ENCODE measurements around the gene BACE2.
"Not testable (repeated sequence)": the region's sequence is repeated elsewhere in the genome, so short reads cannot be mapped to it uniquely, and the experiment has no call there.

BACE2 gene

DNA sequence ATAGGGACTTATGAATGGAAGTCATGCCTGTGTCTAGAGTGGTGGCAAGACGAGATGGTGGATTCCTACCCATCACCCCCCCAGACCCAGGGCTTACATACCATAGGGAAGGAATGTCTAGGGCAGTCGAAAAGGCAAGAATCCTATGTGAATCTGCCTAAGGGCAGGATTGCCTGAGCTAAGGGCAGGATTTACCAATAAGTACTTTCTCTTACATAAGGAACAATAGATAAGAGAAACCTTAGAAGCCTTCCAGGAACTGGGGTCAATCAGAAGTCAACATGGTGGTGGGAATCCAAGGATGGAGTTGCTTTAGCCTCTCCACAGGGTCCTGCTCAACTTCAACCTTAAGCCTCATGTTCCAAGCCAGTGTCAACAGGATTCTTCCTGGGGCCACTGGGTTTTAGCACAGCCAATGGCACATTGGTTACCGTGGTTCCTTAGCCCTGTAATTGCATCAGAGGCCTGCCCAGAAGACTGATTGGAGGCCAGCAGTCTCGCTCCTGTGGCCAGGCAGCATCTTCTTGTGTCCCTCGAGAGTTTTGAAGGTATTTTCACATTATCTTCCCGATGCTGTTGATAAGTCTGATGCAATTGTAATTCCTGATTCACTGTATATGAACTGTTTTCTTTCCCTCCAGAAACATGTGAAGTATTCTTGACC, 20.7 kb downstream of the BACE2 start:
- TF ChIP-seq, protein P1, sequence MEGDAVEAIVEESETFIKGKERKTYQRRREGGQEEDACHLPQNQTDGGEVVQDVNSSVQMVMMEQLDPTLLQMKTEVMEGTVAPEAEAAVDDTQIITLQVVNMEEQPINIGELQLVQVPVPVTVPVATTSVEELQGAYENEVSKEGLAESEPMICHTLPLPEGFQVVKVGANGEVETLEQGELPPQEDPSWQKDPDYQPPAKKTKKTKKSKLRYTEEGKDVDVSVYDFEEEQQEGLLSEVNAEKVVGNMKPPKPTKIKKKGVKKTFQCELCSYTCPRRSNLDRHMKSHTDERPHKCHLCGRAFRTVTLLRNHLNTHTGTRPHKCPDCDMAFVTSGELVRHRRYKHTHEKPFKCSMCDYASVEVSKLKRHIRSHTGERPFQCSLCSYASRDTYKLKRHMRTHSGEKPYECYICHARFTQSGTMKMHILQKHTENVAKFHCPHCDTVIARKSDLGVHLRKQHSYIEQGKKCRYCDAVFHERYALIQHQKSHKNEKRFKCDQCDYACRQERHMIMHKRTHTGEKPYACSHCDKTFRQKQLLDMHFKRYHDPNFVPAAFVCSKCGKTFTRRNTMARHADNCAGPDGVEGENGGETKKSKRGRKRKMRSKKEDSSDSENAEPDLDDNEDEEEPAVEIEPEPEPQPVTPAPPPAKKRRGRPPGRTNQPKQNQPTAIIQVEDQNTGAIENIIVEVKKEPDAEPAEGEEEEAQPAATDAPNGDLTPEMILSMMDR (IDR thresholded peaks at IDR 0.05; ENCODE audit: insufficient read depth, low read length, missing control alignments), result no peak
- no peak overlapping the region for H3K4me3 ChIP-seq (ENCODE audit: low read depth, low read length)
- ChIA-PET CTCF (interaction anchor here (1.3 kb wide), 1 partner anchor 12 kb away, joined by 3 read pairs; no protein-coding TSS in a partner anchor), POLR2A (no interaction called here)
- peak; percentile 24 for DNase-seq (ENCODE audit: low read depth, low spot score)

DNA sequence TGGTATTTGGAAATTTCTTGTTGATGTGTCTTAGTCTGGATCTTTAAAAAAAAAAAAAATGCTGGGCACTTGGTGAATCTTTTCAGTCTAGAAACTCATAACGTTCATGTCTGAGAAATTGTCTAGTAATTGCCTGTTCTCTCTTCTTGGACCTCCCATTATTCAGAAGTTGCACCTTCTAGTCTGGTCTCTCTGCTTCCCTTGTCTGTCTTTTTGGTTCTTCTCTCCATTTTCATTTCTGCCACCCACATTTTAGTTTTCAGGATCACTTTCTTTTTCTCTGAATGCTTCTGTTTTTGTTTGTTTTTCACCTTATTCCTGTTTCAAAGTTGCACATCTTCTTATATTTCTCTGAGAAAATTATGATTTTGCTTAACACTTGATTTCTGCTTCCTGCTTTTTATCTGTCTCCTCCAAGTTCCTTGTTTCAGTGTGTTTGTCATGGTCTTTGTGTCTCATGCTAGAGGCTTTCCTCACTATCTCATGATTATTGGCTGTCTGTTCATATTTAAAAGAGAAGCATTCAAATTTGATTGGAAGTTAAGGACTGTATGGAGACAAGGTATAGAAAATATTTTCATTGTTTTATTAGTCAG, 21.3 kb downstream of the BACE2 start:
- POLR2A ChIA-PET, result no interaction called here
- CTCF ChIA-PET, result no interaction called here
- no peak for DNase-seq (ENCODE audit: low read depth, low spot score)
- TF ChIP-seq, protein P1 (IDR thresholded peaks at IDR 0.05; ENCODE audit: insufficient read depth, low read length, missing control alignments), result no peak
- no peak overlapping the region for H3K4me3 ChIP-seq (ENCODE audit: low read depth, low read length)

DNA sequence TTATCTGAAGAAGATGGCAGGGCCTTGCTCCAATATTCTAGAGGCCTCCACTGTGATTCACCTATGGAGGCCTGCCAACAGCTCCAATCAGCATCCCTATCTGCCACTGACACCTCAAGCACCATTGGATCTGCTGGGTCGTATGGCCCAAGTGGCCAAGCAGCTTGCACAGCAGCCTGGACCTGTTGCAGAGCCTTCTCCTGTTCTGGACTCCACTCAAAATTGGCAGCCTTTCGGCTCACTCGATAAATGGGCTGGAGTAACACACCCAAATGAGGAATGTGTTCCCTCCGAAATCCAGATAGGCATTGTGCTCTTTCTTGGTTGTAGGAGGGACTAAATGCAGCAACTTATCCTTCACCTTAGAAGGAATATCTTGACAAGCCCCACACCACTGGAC, 24.6 kb downstream of the BACE2 start:
- DNase-seq (ENCODE audit: low read depth, low spot score); POLR2A ChIA-PET; CTCF ChIA-PET; H3K4me3 ChIP-seq (ENCODE audit: low read depth, low read length): not testable (repeated sequence)

DNA sequence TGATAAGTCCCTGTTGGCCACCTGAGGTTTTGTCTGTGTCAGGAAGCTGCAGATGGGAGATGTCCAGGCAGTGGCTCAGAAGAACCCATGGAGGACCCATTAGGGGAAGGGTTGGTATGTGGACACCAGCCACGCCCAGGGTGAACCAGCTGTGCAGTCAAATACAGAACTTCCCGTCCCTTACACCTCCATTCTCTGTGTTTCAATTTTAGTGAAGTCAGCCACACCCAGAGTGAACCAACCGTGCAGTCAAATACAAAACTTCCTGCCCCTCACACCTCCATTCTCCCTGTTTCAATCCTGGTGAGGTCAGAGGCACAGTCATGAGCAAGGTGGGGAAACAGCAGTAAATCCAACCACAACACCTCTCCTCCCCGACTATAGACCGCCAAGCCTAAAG, 27.4 kb downstream of the BACE2 start:
- CTCF ChIA-PET, result interaction anchor here (1.5 kb wide), 1 partner anchor 26 kb away, joined by 4 read pairs; no protein-coding TSS in a partner anchor

DNA sequence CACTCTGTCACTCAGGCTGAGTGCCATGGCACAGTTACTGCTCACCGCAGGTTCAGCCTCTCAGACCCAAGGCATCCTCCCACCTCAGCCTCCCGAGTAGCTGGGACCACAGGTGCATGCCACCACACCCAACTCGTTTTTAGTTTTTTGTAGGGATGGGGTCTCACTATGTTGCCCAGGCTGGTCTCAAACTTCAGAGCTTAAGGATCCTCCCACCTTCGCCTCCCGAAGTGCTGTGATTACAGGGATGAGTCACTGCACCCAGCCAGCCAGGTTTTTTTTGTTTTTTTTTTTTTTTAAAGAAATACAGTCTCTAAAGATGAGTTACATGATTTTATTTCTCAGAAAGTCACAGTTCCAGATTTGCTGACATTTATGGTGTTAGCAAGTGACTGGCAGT, 29.0 kb downstream of the BACE2 start:
- TF ChIP-seq, protein P1 (IDR thresholded peaks at IDR 0.05; ENCODE audit: insufficient read depth, low read length, missing control alignments), result no peak
- ChIA-PET POLR2A (no interaction called here), CTCF (interaction anchor here (1.0 kb wide), 1 partner anchor 63 kb away, joined by 3 read pairs; no protein-coding TSS in a partner anchor)
- H3K4me3 ChIP-seq (ENCODE audit: low read depth, low read length), result no peak overlapping the region
- DNase-seq (ENCODE audit: low read depth, low spot score), result no peak

More for the DNA sequence above, 27.4 kb downstream of the BACE2 start:
- no peak for DNase-seq (ENCODE audit: low read depth, low spot score)
- H3K4me3 ChIP-seq (ENCODE audit: low read depth, low read length), result no peak overlapping the region
- TF ChIP-seq, protein P1 (IDR thresholded peaks at IDR 0.05; ENCODE audit: insufficient read depth, low read length, missing control alignments), result no peak
- POLR2A ChIA-PET, result no interaction called here

DNA sequence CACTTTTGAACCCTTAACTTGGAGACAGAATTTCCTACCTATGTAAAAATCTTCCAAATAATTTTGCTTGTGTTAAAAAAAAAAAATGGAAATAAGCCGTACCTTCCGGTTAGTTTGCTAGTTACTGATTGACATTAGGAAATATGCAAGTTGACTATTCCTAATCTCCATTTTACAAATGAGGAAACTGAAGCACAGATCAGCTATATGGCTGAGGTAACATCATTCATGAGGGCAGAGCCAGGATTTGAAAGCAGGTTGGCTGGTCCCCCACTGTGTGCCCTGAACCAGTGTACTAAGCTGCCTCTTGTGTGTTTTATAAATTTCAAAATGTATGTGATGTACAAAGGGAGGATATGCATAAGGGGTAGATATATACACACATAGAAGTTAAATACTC, 29.6 kb downstream of the BACE2 start:
- no peak overlapping the region for H3K4me3 ChIP-seq (ENCODE audit: low read depth, low read length)
- ChIA-PET CTCF (interaction anchor here (1.0 kb wide), 1 partner anchor 63 kb away, joined by 3 read pairs; no protein-coding TSS in a partner anchor), POLR2A (no interaction called here)
- no peak for DNase-seq (ENCODE audit: low read depth, low spot score)
- TF ChIP-seq, protein P1 (IDR thresholded peaks at IDR 0.05; ENCODE audit: insufficient read depth, low read length, missing control alignments), result no peak

DNA sequence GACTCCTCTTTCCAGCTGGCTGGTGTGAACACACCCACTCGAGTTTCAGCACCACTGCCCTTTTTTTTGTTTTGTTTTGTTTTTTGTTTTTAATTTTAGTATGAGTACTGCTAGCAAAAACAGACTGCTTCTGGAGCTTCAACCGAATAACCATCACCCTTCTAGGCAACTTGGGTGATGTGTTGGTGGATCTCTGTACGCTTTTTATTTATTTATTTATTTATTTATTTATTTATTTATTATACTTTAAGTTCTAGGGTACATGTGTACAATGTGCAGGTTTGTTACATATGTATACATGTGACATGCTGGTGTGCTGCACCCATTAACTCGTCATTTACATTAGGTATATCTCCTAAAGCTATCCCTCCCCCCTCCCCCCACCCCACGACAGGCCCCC, 30.7 kb downstream of the BACE2 start:
- POLR2A ChIA-PET; CTCF ChIA-PET; H3K4me3 ChIP-seq (ENCODE audit: low read depth, low read length); DNase-seq (ENCODE audit: low read depth, low spot score): not testable (repeated sequence)
